ENCODE data around the gene ANGPTL2.

- TF ChIP-seq CTCF (IDR thresholded peaks at IDR 0.05; ENCODE audit: borderline replicate concordance, extremely low read depth, low read length, poor library complexity, severe bottlenecking), result no peak
- no peak for TF ChIP-seq EZH2 (IDR thresholded peaks at IDR 0.05; ENCODE audit: borderline replicate concordance, low read depth, low read length, severe bottlenecking)
These were observed 9.1 kb downstream of the ANGPTL2 start for GRCh38 chr9:127113191-127113972.

All from DND-41 (cell line).